ENCODE results near the gene PIWIL1. TPM values are rescaled to one million over a fixed set of nuclear protein-coding genes. Genes with fewer than 3 reads are reported as not detected.
A peak's percentile ranks its signal among the peaks of the same experiment; 100 is the strongest.

Gene PIWIL1
- total RNA-seq, 2 donors from 2014 or later, result not detected

DNA sequence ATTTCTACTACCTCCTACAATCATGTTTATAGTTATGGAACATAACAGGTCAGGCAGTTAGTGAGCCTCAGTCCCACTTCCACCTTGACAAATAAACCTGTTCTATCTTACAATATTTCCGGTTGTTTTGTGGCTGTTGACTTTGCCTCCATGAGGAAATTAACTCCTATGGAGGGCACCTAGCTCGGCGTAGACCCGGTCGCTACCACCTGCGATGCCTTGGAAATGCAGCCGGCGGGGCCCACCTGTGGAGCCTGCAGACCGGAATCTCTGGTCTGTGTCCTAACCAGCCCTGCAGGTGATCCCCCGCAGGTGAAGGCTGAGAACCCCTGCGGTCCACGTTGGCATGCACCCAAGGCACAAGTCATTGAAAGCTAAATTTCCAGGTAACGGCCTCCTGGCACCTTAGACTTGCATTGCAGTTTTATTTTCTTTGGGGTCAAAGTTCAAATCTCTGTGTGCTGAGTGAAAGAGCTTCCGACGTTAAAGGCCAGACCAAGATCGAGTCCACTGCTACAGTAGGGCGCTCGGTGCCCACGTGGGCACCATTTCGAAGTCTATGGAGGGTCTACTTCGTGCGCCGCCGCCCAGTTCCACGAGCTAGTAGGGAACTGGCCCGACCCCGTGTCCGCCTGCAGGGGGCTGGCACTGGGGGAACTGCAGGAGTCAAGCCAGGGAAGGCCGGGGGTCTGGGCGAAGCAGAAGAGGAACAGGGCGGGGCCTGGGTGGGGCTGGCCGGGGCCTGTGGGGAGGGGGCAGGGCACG lies 782 bp upstream of the PIWIL1 start:
- no peaks in the 10 kb centered on the region for H3K27me3 ChIP-seq
- H3K4me1 ChIP-seq, result no peaks in the 10 kb centered on the region
- H3K36me3 ChIP-seq, result no peaks in the 10 kb centered on the region
- no peaks in the 10 kb centered on the region for H3K9me3 ChIP-seq
- no peak overlapping the region for H3K27ac ChIP-seq
- H3K9ac ChIP-seq (ENCODE audit: low read depth in 2 of 2, low read length in 2 of 2), result no peak overlapping the region
- TF ChIP-seq, protein P1, sequence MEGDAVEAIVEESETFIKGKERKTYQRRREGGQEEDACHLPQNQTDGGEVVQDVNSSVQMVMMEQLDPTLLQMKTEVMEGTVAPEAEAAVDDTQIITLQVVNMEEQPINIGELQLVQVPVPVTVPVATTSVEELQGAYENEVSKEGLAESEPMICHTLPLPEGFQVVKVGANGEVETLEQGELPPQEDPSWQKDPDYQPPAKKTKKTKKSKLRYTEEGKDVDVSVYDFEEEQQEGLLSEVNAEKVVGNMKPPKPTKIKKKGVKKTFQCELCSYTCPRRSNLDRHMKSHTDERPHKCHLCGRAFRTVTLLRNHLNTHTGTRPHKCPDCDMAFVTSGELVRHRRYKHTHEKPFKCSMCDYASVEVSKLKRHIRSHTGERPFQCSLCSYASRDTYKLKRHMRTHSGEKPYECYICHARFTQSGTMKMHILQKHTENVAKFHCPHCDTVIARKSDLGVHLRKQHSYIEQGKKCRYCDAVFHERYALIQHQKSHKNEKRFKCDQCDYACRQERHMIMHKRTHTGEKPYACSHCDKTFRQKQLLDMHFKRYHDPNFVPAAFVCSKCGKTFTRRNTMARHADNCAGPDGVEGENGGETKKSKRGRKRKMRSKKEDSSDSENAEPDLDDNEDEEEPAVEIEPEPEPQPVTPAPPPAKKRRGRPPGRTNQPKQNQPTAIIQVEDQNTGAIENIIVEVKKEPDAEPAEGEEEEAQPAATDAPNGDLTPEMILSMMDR (IDR thresholded peaks at IDR 0.05), result no peak
- no peak overlapping the region for H3K4me3 ChIP-seq
- DNase-seq, result peak; percentile 27
- intact Hi-C loops (cut with DNase I), result no loop called here

DNA sequence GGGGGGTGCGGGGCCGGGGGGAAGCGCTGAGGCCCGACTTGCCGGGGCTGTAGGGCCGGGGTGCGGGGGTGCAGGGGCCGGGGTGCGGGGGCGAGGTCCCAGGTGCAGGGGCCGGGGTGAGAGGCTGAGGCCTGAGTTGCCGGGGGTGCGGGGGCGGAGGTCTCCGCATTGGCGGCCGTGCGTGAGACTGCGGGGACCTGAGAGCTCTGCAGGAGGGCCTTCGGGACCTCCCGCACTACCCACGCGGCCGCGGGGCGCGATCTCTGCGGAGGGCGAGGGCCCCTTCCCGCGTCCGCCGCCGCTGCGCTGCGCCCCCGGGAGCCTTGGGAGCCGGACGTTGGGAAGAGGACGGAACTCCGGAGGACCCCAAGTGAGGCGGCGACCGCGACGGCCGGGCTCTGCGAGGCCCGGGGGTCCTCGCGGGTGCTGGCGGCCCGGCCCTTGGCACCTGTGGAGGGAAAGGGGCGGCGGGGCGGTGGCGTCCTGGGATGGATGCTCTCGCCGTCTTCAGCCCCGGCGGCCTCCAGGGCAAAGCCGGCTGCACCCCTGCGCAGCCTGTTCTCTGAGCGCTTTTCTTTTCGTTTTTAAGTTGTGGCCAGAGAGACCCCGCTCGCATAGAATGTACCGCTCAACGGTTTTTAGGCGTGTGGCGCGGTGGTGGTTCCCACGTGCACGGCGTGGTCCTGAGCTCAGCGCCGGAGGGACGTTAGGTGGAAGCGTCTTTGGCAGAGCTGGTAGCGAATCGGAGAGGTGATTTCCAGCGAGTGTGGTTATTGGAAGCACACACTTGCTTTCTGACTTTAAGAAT lies 1.3 kb downstream of the PIWIL1 start:
- Histone ChIP-seq H3K4me3 (no peak overlapping the region), H3K4me1 (no peaks in the 10 kb centered on the region), H3K27me3 (no peaks in the 10 kb centered on the region), H3K36me3 (no peaks in the 10 kb centered on the region), H3K9me3 (no peaks in the 10 kb centered on the region), H3K27ac (no peak overlapping the region), H3K9ac (ENCODE audit: low read depth in 2 of 2, low read length in 2 of 2) (no peak overlapping the region)
- TF ChIP-seq, protein P1 (IDR thresholded peaks at IDR 0.05), result no peak
- intact Hi-C loops (cut with DNase I), result no loop called here
- DNase-seq, result no peak

DNA sequence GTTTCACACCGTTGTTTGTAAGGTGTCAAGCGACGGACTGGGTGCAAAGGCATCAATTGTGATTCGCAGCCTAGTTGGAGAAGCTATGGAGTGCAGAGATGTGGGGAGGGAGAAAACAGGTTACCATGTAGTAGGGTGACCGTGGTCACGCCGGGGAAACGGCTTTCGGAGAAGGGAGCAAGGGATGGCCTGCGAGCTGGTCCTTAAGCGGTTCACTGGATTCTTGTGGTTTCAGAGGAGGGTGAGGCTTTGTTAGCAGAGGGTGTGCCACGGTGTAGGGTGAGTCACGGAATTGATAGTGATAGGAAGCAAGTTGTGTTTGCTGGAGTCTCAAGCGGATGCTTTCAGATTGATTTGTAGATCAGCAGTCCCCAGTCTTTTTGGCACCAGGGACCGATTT lies 2.3 kb downstream of the PIWIL1 start:
- H3K9ac ChIP-seq (ENCODE audit: low read depth in 2 of 2, low read length in 2 of 2), result no peak overlapping the region
- no peak overlapping the region for H3K4me3 ChIP-seq
- no peaks in the 10 kb centered on the region for H3K4me1 ChIP-seq
- DNase-seq, result peak; percentile 40
- TF ChIP-seq, protein P1 (IDR thresholded peaks at IDR 0.05), result no peak
- H3K36me3 ChIP-seq, result no peaks in the 10 kb centered on the region
- H3K27ac ChIP-seq, result no peak overlapping the region
- intact Hi-C loops (cut with DNase I), result no loop called here
- no peaks in the 10 kb centered on the region for H3K9me3 ChIP-seq
- H3K27me3 ChIP-seq, result no peaks in the 10 kb centered on the region

DNA sequence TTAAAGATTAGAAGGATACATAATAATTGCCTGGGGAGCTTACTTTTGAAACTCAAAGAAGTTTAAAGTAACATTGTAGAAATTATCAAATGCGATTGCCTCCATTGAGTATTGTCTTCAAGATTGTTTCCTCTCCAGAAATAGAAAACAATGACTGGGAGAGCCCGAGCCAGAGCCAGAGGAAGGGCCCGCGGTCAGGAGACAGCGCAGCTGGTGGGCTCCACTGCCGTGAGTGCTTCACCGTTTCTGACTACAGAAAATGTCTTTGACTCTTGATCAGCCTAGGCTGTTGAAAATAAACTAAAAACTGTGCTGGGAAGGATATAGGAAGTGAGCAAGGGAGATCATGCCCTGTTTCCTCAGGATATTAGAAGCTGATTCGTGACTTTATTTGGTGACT lies 4.8 kb downstream of the PIWIL1 start:
- no peaks in the 10 kb centered on the region for H3K9me3 ChIP-seq
- DNase-seq, result no peak
- H3K27me3 ChIP-seq, result no peaks in the 10 kb centered on the region
- no peak overlapping the region for H3K27ac ChIP-seq
- H3K36me3 ChIP-seq, result no peaks in the 10 kb centered on the region
- no peak overlapping the region for H3K4me3 ChIP-seq
- no peak overlapping the region for H3K9ac ChIP-seq (ENCODE audit: low read depth in 2 of 2, low read length in 2 of 2)
- TF ChIP-seq, protein P1 (IDR thresholded peaks at IDR 0.05), result no peak
- intact Hi-C loops (cut with DNase I), result no loop called here
- no peaks in the 10 kb centered on the region for H3K4me1 ChIP-seq

DNA sequence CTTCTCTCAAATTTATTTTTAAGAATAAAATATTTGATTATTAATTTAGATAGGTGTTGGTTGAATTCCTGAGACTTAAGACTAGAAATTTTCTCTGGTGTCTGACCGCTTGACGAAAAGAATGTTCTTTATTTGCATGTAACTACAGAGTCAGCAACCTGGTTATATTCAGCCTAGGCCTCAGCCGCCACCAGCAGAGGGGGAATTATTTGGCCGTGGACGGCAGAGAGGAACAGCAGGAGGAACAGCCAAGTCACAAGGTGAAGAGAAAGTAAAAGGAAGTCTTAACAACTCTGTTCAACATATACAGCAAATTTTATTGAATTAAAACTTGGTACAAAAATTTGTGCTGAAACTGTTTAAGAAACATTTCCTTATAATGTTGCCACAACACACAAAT lies 5.2 kb downstream of the PIWIL1 start:
- H3K4me1 ChIP-seq, result no peaks in the 10 kb centered on the region
- intact Hi-C loops (cut with DNase I), result no loop called here
- H3K36me3 ChIP-seq, result no peaks in the 10 kb centered on the region
- H3K27me3 ChIP-seq, result no peaks in the 10 kb centered on the region
- no peak overlapping the region for H3K9ac ChIP-seq (ENCODE audit: low read depth in 2 of 2, low read length in 2 of 2)
- TF ChIP-seq, protein P1 (IDR thresholded peaks at IDR 0.05), result no peak
- H3K9me3 ChIP-seq, result no peaks in the 10 kb centered on the region
- no peak overlapping the region for H3K27ac ChIP-seq
- DNase-seq, result no peak
- no peak overlapping the region for H3K4me3 ChIP-seq

Data from colonic mucosa (tissue), 4 donors.